ENCODE measurements around the gene ZNF558. TPM values are rescaled to one million over a fixed set of nuclear protein-coding genes. Genes with fewer than 3 reads are reported as not detected.

ZNF558 gene
- 10 to 100 TPM; 24.6 to 35.9 (median 29.8) TPM for total RNA-seq

GRCh38 chr19:8832132-8833021, at the start of gene ZNF558, which contains the start of gene MBD3L1:
ZNF558 (minus strand) TSS chr19:8832304; CDS start chr19:8822659, 9,645 bp downstream.
MBD3L1 (plus strand) TSS chr19:8832377; CDS start chr19:8842679, 10,302 bp downstream.
- no peak for TF ChIP-seq CTCF (IDR thresholded peaks at IDR 0.05; ENCODE audit: low read depth)

GRCh38 chr19:8881512-8881911, 49.4 kb upstream of the ZNF558 start:
- TF ChIP-seq CTCF (IDR thresholded peaks at IDR 0.05; ENCODE audit: low read depth), result no peak

- no peak for TF ChIP-seq CTCF (IDR thresholded peaks at IDR 0.05; ENCODE audit: low read depth)
These were observed 48.9 kb upstream of the ZNF558 start for GRCh38 chr19:8880868-8881488.

- TF ChIP-seq CTCF (IDR thresholded peaks at IDR 0.05; ENCODE audit: low read depth), result no peak
These were observed 46.0 kb upstream of the ZNF558 start for GRCh38 chr19:8877854-8878705.

- no peak for TF ChIP-seq CTCF (IDR thresholded peaks at IDR 0.05; ENCODE audit: low read depth)
These were observed 34.2 kb upstream of the ZNF558 start for GRCh38 chr19:8866344-8866743.

- no peak for TF ChIP-seq CTCF (IDR thresholded peaks at IDR 0.05; ENCODE audit: low read depth)
These were observed 26.2 kb upstream of the ZNF558 start for GRCh38 chr19:8858260-8858659.
